Right ventricle myocardium inferior (tissue), 1 donor: ENCODE measurements around the gene CD38. TPM values are rescaled to one million over a fixed set of nuclear protein-coding genes. Genes with fewer than 3 reads are reported as not detected.
"Not testable (repeated sequence)": the region's sequence is repeated elsewhere in the genome, so short reads cannot be mapped to it uniquely, and the experiment has no call there.

Source experiments
- ATAC-seq: fragments of 200-7000 bp; cut with Tn5 transposase; one replicate; pipeline ENCODE4 v1.9.1; 2020; ENCODE audit warnings: mild to moderate bottlenecking, moderate library complexity
- DNase-seq: peaks from one replicate; pipeline ENCODE4 v3.0.0; 2021; ENCODE audit errors: missing footprints
- intact Hi-C: fragments of 100-400 bp; cut with DNase I; formaldehyde crosslinking; loops from one replicate; pipeline ENCODE4 v1.11.0; 2022
- total RNA-seq: library from RNA; stranded (reverse); fragmentation: NEBNext Ultra II Directional; extraction: Animal tissue kit (Norgen Biotek cat#: 25700); gene quantifications from one replicate; pipeline ENCODE4 v1.2.1, GENCODE V29; 2021
- donor health status: DM: no; HTN: yes; CAD: no; lungs with severe emphysema.

CD38 gene
- total RNA-seq, 1 donor from 2014 or later = 2.2 TPM

DNA sequence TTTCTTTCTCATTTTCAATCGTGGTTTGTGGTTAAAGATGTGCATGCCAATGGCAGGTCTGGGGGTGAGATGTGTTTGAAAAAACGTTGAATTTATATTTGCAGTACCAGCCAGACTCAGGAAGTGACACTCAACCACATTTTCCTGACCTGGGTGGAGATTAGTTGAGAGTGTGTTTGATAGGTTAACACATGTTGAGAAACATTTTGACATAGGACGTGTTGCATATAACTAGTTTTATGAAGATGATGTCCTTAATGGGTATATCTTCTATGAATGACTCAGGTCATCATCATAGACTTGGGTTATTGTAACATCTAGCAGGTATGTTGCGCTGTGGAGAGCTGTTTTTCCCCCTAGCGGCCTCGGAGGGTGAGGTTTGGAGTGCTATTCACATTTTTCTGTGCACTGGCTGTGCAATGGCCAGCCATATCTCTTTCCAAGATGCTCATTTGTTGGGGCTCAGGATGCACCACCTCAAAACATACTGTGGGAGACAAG, 21.7 kb upstream of the CD38 start:
- ATAC-seq (no peak), DNase-seq (no peak)
- intact Hi-C loops = no loop called here

GRCh38 chr4:15757054-15757453, 21.1 kb upstream of the CD38 start:
- DNase-seq (no peak), ATAC-seq (no peak)
- intact Hi-C loops = no loop called here

- intact Hi-C loops = no loop called here
- ATAC-seq = no peak
- no peak for DNase-seq
Measured at GRCh38 chr4:15758294-15758693, 19.8 kb upstream of the CD38 start.

DNA sequence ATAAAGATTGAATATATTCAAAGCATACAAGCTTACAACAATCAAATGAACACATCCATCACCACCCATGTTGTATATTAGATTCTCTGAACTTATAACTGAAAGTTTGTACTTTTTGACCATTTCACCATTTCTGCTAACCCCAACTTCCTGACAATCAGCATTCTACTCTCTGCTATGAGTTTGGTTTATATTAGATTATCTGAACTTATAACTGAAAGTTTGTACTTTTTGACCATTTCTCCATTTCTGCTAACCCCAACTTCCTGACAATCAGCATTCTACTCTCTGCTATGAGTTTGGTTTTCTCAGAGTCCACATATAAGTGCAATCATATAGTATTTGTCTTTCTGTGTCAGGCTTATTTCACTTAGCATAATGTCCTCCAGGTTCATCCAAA, 15.7 kb upstream of the CD38 start:
- DNase-seq, ATAC-seq: not testable (repeated sequence)

DNA sequence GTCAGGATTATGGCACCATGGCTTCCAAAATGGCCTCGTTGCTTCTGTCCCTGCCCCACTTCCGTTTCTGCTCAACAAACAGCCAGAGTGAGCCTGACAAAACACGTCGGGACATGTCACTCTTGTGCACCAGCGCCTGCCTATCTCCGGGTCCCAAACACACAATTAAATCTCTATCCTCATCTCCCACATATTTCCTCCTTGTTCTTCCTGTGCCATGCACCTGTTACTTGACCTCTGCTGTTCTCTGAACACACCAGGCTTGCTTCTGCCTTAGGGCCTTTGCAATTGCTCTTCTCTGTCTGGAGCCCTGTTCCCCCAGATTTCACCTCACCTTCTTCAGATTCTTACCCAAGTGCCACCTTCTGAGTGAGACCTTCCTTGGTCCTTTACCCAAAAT, 12.7 kb upstream of the CD38 start:
- ATAC-seq (no peak), DNase-seq (no peak)
- intact Hi-C loops = no loop called here

More for the DNA sequence above, 15.7 kb upstream of the CD38 start:
- intact Hi-C loops = not testable (repeated sequence)

DNA sequence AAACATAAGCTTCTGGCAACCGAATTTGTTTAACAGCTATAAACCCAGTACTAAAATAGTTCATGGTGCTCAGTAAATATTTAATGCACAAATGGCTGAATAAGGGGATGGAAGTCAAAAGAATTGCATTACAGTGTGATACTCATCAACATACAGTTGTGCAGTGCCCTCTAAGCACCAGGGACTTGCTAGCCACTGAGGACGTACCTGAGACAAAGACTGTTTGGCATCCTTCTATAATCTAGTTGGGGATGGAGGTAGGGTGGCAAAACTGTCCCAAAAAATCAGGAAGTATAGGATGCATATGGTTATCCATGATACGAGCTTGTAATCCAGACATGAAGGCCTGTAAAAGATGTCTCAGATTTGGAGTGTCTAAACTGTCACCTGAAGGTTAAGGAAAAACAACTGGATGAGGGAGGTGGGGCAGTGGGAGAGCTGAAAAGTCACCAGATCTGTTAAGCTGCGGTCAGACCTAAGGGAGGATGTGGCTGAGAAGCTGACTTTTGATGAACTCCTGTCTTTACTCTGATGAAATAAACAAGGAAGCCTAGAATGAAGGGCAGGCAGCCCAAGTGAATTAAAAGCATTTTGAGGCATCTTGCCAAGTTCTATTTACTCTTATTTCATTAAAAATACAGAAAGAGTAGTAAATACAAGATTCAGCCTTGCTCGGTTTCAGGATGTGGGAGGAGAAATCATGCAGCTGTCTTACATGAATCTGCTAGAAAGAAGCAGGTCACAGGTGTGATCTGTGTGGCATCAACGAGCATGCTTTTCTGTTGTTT, 12.0 kb upstream of the CD38 start:
- DNase-seq (no peak), ATAC-seq (no peak)
- intact Hi-C loops = no loop called here

DNA sequence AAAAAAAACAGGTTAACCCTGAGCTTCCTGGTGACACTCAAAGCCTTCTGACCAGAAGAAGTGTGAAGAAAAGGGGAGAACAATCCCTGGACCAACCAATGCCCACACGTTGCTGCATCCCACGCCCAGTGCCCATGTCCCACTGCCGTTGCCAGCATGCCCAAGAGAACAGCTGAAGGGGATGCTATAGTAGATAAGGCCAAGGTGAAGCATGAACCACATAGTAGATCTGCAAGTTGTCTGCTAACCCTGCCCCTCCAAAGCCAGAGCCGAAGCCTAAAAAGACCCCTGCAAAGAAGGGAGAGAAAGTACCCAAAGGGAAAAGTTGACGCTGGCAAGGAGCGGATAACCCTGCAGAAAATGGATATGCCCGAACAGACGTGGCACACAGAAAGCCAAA, 11.3 kb upstream of the CD38 start:
- intact Hi-C loops = no loop called here
- DNase-seq (no peak), ATAC-seq (no peak)

- DNase-seq (no peak), ATAC-seq (no peak)
- intact Hi-C loops = no loop called here
Measured at GRCh38 chr4:15769202-15769601, 8.9 kb upstream of the CD38 start.

- intact Hi-C loops = no loop called here
- no peak for ATAC-seq
Measured at GRCh38 chr4:15771216-15772058, 6.7 kb upstream of the CD38 start.

DNA sequence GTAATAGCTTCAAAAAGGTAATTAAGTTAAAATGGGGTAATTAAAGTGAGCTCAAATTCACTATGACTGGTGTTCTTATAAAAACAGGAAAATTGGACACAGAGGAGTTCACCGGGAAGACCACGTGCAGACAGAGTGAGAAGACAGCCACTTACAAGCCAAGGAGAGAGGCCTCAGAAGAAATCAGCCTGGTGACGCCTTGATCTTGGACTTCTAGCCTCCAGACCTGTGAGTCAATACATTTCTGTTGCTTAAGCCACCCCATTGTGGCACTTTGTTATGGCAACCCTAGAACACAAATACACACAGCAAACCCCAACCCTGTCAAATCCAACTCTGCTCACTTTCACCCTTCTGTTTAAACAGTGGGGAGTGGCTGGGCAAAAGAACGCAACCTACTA, 4.1 kb upstream of the CD38 start:
- DNase-seq (no peak), ATAC-seq (no peak)
- intact Hi-C loops = no loop called here

More at GRCh38 chr4:15771216-15772058, 6.7 kb upstream of the CD38 start:
- DNase-seq = no peak

- intact Hi-C loops = no loop called here
- ATAC-seq (no peak), DNase-seq (no peak)
Measured at GRCh38 chr4:15776871-15777648, 1.1 kb upstream of the CD38 start.

GRCh38 chr4:15777697-15778288, 335 bp upstream of the CD38 start:
- ATAC-seq = no peak
- intact Hi-C loops = no loop called here

GRCh38 chr4:15779306-15779705, 1.2 kb downstream of the CD38 start:
- ATAC-seq (peak; percentile 79), DNase-seq (no peak)
- intact Hi-C loops = no loop called here

More at GRCh38 chr4:15777697-15778288, 335 bp upstream of the CD38 start:
- DNase-seq = no peak

DNA sequence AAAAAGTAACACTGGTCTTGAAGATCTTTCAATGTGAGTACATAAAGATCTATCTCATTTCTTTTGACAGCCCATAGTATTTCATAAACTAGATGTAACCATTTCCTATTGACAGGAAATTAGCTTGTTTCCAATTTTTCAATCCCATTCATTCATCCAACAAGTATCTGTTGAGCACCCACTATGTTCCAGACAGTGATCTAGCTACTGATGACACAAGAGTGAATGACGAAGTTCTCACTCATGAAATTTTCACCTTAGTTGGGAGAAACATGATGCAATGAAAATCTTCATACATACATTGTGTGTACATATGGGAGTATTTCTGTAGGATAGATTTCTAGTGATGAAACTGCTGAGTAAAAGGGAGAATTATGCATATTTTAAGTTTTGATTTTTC, 1.7 kb downstream of the CD38 start:
- intact Hi-C loops = no loop called here
- no peak for DNase-seq
- ATAC-seq = no peak

- DNase-seq = no peak
- no peak for ATAC-seq
- intact Hi-C loops = no loop called here
Measured at GRCh38 chr4:15781427-15782095, 3.4 kb downstream of the CD38 start.

DNA sequence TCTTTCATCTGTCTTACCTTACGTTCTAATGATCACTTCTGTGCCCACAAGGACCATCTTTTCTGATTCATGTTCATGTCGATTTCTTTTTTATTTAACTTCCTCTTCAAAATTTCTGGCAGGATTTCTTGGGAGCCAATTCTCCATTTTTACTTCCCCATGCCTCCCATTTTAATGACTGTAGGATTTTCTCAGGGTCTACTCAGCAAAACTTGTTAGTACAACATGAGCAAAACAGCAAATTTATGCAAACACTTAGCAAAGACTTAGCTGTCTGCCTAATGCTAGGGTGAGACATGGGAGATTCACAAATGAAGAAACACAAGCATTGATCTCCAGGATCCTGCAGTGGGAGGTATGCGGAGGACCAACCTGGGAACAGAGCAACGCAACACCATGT, 5.5 kb downstream of the CD38 start:
- DNase-seq (no peak), ATAC-seq (no peak)
- intact Hi-C loops = no loop called here

- ATAC-seq (no peak), DNase-seq (no peak)
- intact Hi-C loops = no loop called here
Measured at GRCh38 chr4:15784959-15785634, 7.0 kb downstream of the CD38 start.

DNA sequence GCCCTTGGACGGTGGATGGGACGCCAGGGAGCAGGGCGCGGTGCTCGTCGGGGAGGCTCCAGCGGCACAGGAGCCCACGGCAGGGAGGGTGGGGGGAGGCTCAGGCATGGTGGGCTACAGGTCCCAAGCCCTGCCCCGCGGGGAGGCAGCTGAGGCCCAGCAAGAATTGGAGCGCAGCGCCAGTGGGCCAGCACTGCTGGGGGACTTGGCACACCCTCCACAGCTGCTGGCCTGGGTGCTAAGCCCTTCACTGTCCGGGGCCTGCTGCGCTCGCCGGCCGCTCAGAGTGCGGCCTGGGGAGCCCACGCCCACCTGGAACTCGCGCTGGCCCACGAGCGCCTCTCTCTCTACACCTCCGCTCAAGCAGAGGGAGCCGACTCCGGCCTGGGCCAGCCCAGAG, 8.6 kb downstream of the CD38 start:
- ATAC-seq (no peak), DNase-seq (no peak)
- intact Hi-C loops = no loop called here
